ENCODE data around the gene NGEF.
A peak's percentile ranks its signal among the peaks of the same experiment; 100 is the strongest.

The NGEF gene

GRCh38 chr2:233060980-233061590 is 48.0 kb upstream of the NGEF start:
- TF ChIP-seq MAX (IDR thresholded peaks at IDR 0.05) (no peak), TAF1 (IDR thresholded peaks at IDR 0.05; ENCODE audit: low read depth) (no peak), YY1 (IDR thresholded peaks at IDR 0.05; ENCODE audit: low read depth) (no peak), FOXM1 (IDR thresholded peaks at IDR 0.05; ENCODE audit: borderline replicate concordance, low read depth) (no peak), RAD21 (IDR thresholded peaks at IDR 0.05; ENCODE audit: low read depth) (no peak), ZBTB7A (IDR thresholded peaks at IDR 0.05; ENCODE audit: low read depth) (no peak), TEAD4 (IDR thresholded peaks at IDR 0.05) (no peak), CREB1 (IDR thresholded peaks at IDR 0.05; ENCODE audit: low read depth) (no peak), NFIC (IDR thresholded peaks at IDR 0.05) (no peak), TCF12 (IDR thresholded peaks at IDR 0.05; ENCODE audit: low read depth) (no peak), USF1 (IDR thresholded peaks at IDR 0.05) (no peak), CEBPB (IDR thresholded peaks at IDR 0.05) (no peak), REST (IDR thresholded peaks at IDR 0.05; ENCODE audit: low read depth) (no peak), EP300 (IDR thresholded peaks at IDR 0.05; ENCODE audit: borderline replicate concordance) (no peak), EGR1 (IDR thresholded peaks at IDR 0.05) (no peak)

- TF ChIP-seq EP300 (IDR thresholded peaks at IDR 0.05; ENCODE audit: borderline replicate concordance): no peak
- no peak for TF ChIP-seq CEBPB (IDR thresholded peaks at IDR 0.05)
- no peak for TF ChIP-seq CREB1 (IDR thresholded peaks at IDR 0.05; ENCODE audit: low read depth)
- TF ChIP-seq TAF1 (IDR thresholded peaks at IDR 0.05; ENCODE audit: low read depth): no peak
- TF ChIP-seq RAD21 (IDR thresholded peaks at IDR 0.05; ENCODE audit: low read depth): no peak
- no peak for TF ChIP-seq ZBTB7A (IDR thresholded peaks at IDR 0.05; ENCODE audit: low read depth)
- TF ChIP-seq YY1 (IDR thresholded peaks at IDR 0.05; ENCODE audit: low read depth): no peak
- no peak for TF ChIP-seq TEAD4 (IDR thresholded peaks at IDR 0.05)
Observed at GRCh38 chr2:233060501-233060979, 47.5 kb upstream of the NGEF start.

GRCh38 chr2:233059797-233060500 is 46.9 kb upstream of the NGEF start, which contains the start of gene INPP5D:
TSS of gene INPP5D (plus strand) at chr2:233060342. CDS start at chr2:233060479, 137 bp downstream.
- no peak for TF ChIP-seq MAX (IDR thresholded peaks at IDR 0.05)

- no peak for TF ChIP-seq TCF12 (IDR thresholded peaks at IDR 0.05; ENCODE audit: low read depth)
- TF ChIP-seq RAD21 (IDR thresholded peaks at IDR 0.05; ENCODE audit: low read depth): peak; percentile 49; the same call in 1 of the 2 replicates
- no peak for TF ChIP-seq MAX (IDR thresholded peaks at IDR 0.05)
- no peak for TF ChIP-seq TAF1 (IDR thresholded peaks at IDR 0.05; ENCODE audit: low read depth)
- no peak for TF ChIP-seq EGR1 (IDR thresholded peaks at IDR 0.05)
- no peak for TF ChIP-seq EP300 (IDR thresholded peaks at IDR 0.05; ENCODE audit: borderline replicate concordance)
Observed at GRCh38 chr2:233059547-233059796, 46.4 kb upstream of the NGEF start.

GRCh38 chr2:233058717-233059546 is 45.9 kb upstream of the NGEF start:
- TF ChIP-seq RAD21 (IDR thresholded peaks at IDR 0.05; ENCODE audit: low read depth) (no peak), TCF12 (IDR thresholded peaks at IDR 0.05; ENCODE audit: low read depth) (no peak), EP300 (IDR thresholded peaks at IDR 0.05; ENCODE audit: borderline replicate concordance) (no peak), NFIC (IDR thresholded peaks at IDR 0.05) (no peak), CREB1 (IDR thresholded peaks at IDR 0.05; ENCODE audit: low read depth) (no peak), USF1 (IDR thresholded peaks at IDR 0.05) (no peak), ZBTB7A (IDR thresholded peaks at IDR 0.05; ENCODE audit: low read depth) (no peak), EGR1 (IDR thresholded peaks at IDR 0.05) (no peak)

- TF ChIP-seq EGR1 (IDR thresholded peaks at IDR 0.05) (no peak), RAD21 (IDR thresholded peaks at IDR 0.05; ENCODE audit: low read depth) (no peak), CEBPB (IDR thresholded peaks at IDR 0.05) (no peak), TAF1 (IDR thresholded peaks at IDR 0.05; ENCODE audit: low read depth) (no peak), FOXM1 (IDR thresholded peaks at IDR 0.05; ENCODE audit: borderline replicate concordance, low read depth) (no peak)
Observed at GRCh38 chr2:233056961-233057605, 44.0 kb upstream of the NGEF start.
